ENCODE data around the gene P2RY14.

GRCh38 chr3:151214459-151214858 is 63.9 kb downstream of the P2RY14 start:
- TF ChIP-seq CTCF (IDR thresholded peaks at IDR 0.05), result no peak
- no peak for TF ChIP-seq POLR2A (IDR thresholded peaks at IDR 0.05)

Measured in transverse colon (tissue), 3 donors.